ENCODE data around the gene YTHDF2. TPM values are rescaled to one million over a fixed set of nuclear protein-coding genes. Genes with fewer than 3 reads are reported as not detected.
A peak's percentile ranks its signal among the peaks of the same experiment; 100 is the strongest.

The YTHDF2 gene
- total RNA-seq, 1 donor from 2014 or later = 150 TPM

DNA sequence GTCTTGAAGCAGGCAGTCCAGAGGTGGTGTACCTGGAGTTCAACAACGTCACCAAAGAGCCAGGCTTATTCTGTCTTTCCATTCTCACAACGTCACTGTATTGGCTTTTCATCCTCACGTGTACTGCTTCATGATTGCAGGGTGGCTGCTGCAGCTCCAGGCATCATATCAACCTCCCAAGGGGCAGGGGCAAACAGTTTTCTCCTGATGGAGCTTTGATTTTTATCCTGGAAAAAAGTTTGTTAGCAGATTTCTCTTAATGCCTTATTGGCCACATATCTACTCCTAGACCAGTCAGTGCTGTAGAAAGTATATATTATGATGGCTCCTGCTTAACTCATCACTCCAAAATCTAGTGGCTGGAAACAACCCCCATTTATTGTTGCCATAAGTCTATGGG, 66.9 kb downstream of the YTHDF2 start:
- Mint-ChIP-seq H3K4me1 (peaks cover 26% of the 10 kb centered on the region), H3K9me3 (no peaks in the 10 kb centered on the region), H3K27ac (ENCODE audit: unreplicated experiment) (no peak overlapping the region), H3K36me3 (ENCODE audit: low read depth) (no peaks in the 10 kb centered on the region), H3K4me3 (no peak overlapping the region), H3K27me3 (ENCODE audit: low read depth) (peaks cover 7% of the 10 kb centered on the region)
- no peak for DNase-seq (ENCODE audit: low read depth, low spot score)
- TF ChIP-seq, protein P1, sequence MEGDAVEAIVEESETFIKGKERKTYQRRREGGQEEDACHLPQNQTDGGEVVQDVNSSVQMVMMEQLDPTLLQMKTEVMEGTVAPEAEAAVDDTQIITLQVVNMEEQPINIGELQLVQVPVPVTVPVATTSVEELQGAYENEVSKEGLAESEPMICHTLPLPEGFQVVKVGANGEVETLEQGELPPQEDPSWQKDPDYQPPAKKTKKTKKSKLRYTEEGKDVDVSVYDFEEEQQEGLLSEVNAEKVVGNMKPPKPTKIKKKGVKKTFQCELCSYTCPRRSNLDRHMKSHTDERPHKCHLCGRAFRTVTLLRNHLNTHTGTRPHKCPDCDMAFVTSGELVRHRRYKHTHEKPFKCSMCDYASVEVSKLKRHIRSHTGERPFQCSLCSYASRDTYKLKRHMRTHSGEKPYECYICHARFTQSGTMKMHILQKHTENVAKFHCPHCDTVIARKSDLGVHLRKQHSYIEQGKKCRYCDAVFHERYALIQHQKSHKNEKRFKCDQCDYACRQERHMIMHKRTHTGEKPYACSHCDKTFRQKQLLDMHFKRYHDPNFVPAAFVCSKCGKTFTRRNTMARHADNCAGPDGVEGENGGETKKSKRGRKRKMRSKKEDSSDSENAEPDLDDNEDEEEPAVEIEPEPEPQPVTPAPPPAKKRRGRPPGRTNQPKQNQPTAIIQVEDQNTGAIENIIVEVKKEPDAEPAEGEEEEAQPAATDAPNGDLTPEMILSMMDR (conservative IDR thresholded peaks at IDR 0.05) = no peak

DNA sequence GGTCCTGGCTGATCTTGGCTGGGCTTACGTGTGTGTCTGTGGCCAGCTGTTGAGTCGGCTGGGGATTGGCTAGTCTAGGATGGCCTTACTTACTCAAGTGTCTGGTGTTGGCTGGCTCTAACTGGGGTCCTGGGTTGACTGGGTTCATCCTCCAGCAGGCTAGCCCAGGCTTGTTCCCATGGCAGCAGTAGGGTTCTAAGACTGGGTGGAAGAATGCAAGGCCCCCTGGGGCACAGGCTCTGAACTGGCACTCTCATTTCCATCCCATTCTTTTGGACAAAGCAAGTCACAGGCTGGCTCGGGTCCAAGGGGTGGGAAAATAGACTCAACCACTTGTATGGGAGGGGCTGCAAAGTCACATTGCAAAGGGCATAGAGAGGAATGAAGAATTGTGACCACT, 67.3 kb downstream of the YTHDF2 start:
- TF ChIP-seq, protein P1 (conservative IDR thresholded peaks at IDR 0.05) = no peak
- Mint-ChIP-seq H3K4me1 (peaks cover 26% of the 10 kb centered on the region), H3K27me3 (ENCODE audit: low read depth) (peaks cover 7% of the 10 kb centered on the region), H3K27ac (ENCODE audit: unreplicated experiment) (no peak overlapping the region), H3K36me3 (ENCODE audit: low read depth) (no peaks in the 10 kb centered on the region), H3K9me3 (no peaks in the 10 kb centered on the region), H3K4me3 (no peak overlapping the region)
- DNase-seq (ENCODE audit: low read depth, low spot score) = no peak

DNA sequence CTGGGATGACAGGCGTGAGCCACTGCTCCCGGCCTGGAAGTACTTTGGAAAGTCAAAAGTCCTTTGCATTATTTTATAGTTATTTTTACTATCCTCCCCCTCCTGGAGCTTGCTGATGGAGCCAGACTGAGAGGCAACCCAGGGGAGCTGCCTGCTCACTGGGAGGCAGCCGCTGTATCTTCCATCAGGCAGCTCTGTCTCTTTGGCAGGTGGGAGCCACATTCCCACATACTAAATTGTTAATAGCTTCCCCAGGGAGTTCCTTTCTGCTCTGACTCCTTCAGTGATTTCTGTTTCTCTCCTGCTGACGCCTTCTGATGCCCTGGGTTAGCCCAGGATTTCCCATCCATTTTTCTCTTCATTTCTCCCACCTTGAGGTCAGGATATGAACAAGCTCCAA, 70.3 kb downstream of the YTHDF2 start:
- DNase-seq (ENCODE audit: low read depth, low spot score) = no peak
- H3K36me3 Mint-ChIP-seq (ENCODE audit: low read depth) = no peaks in the 10 kb centered on the region
- H3K9me3 Mint-ChIP-seq = no peaks in the 10 kb centered on the region
- TF ChIP-seq, protein P1 (conservative IDR thresholded peaks at IDR 0.05) = no peak
- H3K4me3 Mint-ChIP-seq = no peak overlapping the region
- peaks cover 26% of the 10 kb centered on the region for H3K4me1 Mint-ChIP-seq
- peaks cover 33% of the 10 kb centered on the region for H3K27me3 Mint-ChIP-seq (ENCODE audit: low read depth)
- H3K27ac Mint-ChIP-seq (ENCODE audit: unreplicated experiment) = peak overlapping the region; percentile 29

DNA sequence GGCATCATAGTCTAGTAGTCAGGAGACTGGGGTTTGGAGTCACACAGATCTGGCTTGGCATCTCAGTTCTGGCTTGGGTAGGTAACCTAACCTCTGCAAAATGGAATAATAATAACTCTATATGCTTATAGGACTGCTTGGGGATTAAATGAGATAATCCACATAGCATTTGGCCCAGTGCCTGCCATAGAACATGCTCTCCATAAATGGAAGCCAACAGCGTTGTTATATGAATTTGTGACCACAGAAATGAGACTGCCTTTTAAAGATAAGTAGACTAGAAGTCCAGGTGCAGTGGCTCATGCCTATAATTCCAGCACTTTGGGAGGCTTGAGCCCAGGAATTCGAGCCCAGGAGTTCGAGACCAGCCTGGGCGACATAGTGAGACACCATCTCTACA, 71.2 kb downstream of the YTHDF2 start:
- Mint-ChIP-seq H3K9me3 (no peaks in the 10 kb centered on the region), H3K27ac (ENCODE audit: unreplicated experiment) (no peak overlapping the region), H3K4me3 (no peak overlapping the region), H3K36me3 (ENCODE audit: low read depth) (no peaks in the 10 kb centered on the region), H3K4me1 (peaks cover 27% of the 10 kb centered on the region), H3K27me3 (ENCODE audit: low read depth) (peaks cover 37% of the 10 kb centered on the region)
- DNase-seq (ENCODE audit: low read depth, low spot score) = no peak
- TF ChIP-seq, protein P1 (conservative IDR thresholded peaks at IDR 0.05) = no peak

DNA sequence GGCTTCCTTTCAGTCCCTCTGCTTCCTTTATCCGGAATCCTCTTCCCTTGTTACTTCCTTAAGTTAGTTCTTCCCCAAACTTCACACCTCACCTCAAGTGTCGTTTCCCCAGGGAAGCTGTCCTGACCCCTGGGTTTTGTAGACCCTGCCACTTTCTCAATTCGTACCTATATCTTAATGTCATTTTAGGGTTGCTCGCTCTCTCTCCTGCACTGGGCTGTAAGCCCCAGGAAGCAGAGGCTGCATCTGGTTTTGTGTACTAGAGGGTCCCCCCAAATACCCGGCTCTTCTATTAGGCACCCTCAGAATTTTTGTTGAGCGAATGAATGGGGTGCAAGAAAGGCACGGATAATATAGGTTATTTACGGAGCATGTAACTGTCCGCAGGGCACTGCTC, 74.6 kb downstream of the YTHDF2 start:
- Mint-ChIP-seq H3K4me1 (peaks cover 38% of the 10 kb centered on the region), H3K9me3 (no peaks in the 10 kb centered on the region), H3K27ac (ENCODE audit: unreplicated experiment) (no peak overlapping the region), H3K36me3 (ENCODE audit: low read depth) (no peaks in the 10 kb centered on the region), H3K27me3 (ENCODE audit: low read depth) (peaks cover 61% of the 10 kb centered on the region), H3K4me3 (peak overlapping the region; percentile 59)
- no peak for DNase-seq (ENCODE audit: low read depth, low spot score)
- TF ChIP-seq, protein P1 (conservative IDR thresholded peaks at IDR 0.05) = no peak

Data from neural crest cell (in vitro differentiated cells).